H1 (cell line): ENCODE measurements around the gene NRSN2. TPM values are rescaled to one million over a fixed set of nuclear protein-coding genes. Genes with fewer than 3 reads are reported as not detected.

ENCODE experiments used
- CTCF ChIA-PET: fragments of 300-600 bp; sonication (Branson Sonifier 250); formaldehyde crosslinking; loops from one replicate; lab custom pipeline; 2021; ENCODE audit not compliant: partially characterized antibody; lab: Charles Lee
- POLR2A ChIA-PET: fragments of 300-600 bp; sonication (Branson Sonifier 250); formaldehyde crosslinking; loops from one replicate; lab custom pipeline; 2021; ENCODE audit warnings: inconsistent platforms; ENCODE audit not compliant: partially characterized antibody; lab: Charles Lee
- DNase-seq, 2 experiments: peaks; one replicate each; pipeline versions ENCODE4 v3.0.0 to v3.0.0-alpha.2; 2010 to 2022; ENCODE audit warnings: low spot score in 2 of 2, low read depth in 1 of 2, mixed read lengths in 1 of 2
- FAIRE-seq: peaks from 2 replicates; lab custom pipeline; 2011; peaks lifted over from hg19 to GRCh38; lab: Jason Lieb, UNC
- H2AFZ ChIP-seq: 2 replicates; pipeline ENCODE4 v1.8.1; 2012; ENCODE audit warnings: low read length, inconsistent platforms
- H2AK5ac ChIP-seq: 2 replicates; pipeline ENCODE4 v1.6.1; 2013; ENCODE audit warnings: low read depth, low read length
- H2BK120ac ChIP-seq: replicated peaks from 2 replicates; pipeline ENCODE3; 2013; ENCODE audit warnings: low read depth, low read length, inconsistent platforms
- H2BK12ac ChIP-seq: 2 replicates; pipeline ENCODE4 v1.6.1; 2013; ENCODE audit warnings: low read depth, low read length
- H2BK15ac ChIP-seq: 2 replicates; pipeline ENCODE4 v1.6.1; 2013; ENCODE audit warnings: low read length
- H2BK20ac ChIP-seq: 2 replicates; pipeline ENCODE4 v1.6.1; 2013; ENCODE audit warnings: low read length
- H2BK5ac ChIP-seq: 2 replicates; pipeline ENCODE4 v1.6.1; 2013; ENCODE audit warnings: low read depth, low read length
- H3K14ac ChIP-seq: 2 replicates; pipeline ENCODE4 v1.6.1; 2013; ENCODE audit warnings: inconsistent platforms; ENCODE audit not compliant: insufficient read length
- H3K18ac ChIP-seq: 2 replicates; pipeline ENCODE4 v1.6.1; 2013; ENCODE audit warnings: low read length; ENCODE audit errors: extremely low read depth
- H3K23ac ChIP-seq: 2 replicates; pipeline ENCODE4 v1.6.1; 2013; ENCODE audit warnings: inconsistent platforms; ENCODE audit not compliant: insufficient read length
- H3K23me2 ChIP-seq: 2 replicates; pipeline ENCODE4 v1.6.1; 2013; ENCODE audit warnings: low read depth, low read length
- H3K27ac ChIP-seq: 2 replicates; pipeline ENCODE4 v1.6.1; 2011; ENCODE audit warnings: low read depth, low read length, inconsistent platforms
- H3K27me3 ChIP-seq, 4 experiments: replicated peaks in 1 of 4; 1 replicate in 1 of 4; 2 replicates in 3 of 4; pipeline versions ENCODE4 v1.6.1 to v1.8.1; 2011 to 2013; ENCODE audit warnings: low read length in 3 of 4, mild to moderate bottlenecking in 3 of 4, inconsistent platforms in 2 of 4, mixed read lengths in 2 of 4, moderate library complexity in 1 of 4; ENCODE audit not compliant: control insufficient read depth in 3 of 4, insufficient read depth in 3 of 4; ENCODE audit errors: extremely low read depth in 1 of 4
- H3K36me3 ChIP-seq, 4 experiments: 2 replicates each; pipeline versions ENCODE4 v1.6.1 to v1.8.1; 2011 to 2013; ENCODE audit warnings: mild to moderate bottlenecking in 4 of 4, low read length in 3 of 4, moderate library complexity in 2 of 4, control low read depth in 1 of 4, inconsistent platforms in 1 of 4; ENCODE audit not compliant: insufficient read depth in 4 of 4, control insufficient read depth in 2 of 4
- H3K4ac ChIP-seq: replicated peaks from 2 replicates; pipeline ENCODE3; 2013; ENCODE audit warnings: low read length, low read depth, mixed read lengths, inconsistent platforms; ENCODE audit not compliant: insufficient read length
- H3K4me1 ChIP-seq, 4 experiments: replicated peaks in 1 of 4; 1 replicate in 1 of 4; 2 replicates in 3 of 4; pipeline versions ENCODE4 v1.6.1 to v1.8.1; 2011 to 2013; ENCODE audit warnings: low read length in 3 of 4, inconsistent platforms in 2 of 4, mixed read lengths in 1 of 4; ENCODE audit not compliant: insufficient read depth in 4 of 4, control insufficient read depth in 3 of 4
- H3K4me2 ChIP-seq, 2 experiments: 2 replicates each; pipeline versions ENCODE4 v1.6.1 to v1.8.1; 2011 to 2013; ENCODE audit warnings: low read depth in 2 of 2, low read length in 2 of 2, control low read depth in 1 of 2, inconsistent platforms in 1 of 2, mild to moderate bottlenecking in 1 of 2; ENCODE audit not compliant: insufficient read depth in 1 of 2
- H3K4me3 ChIP-seq, 4 experiments: fragments of 200-600, 300-600 bp in 1 of 4; sonication (generic), shearing (Covaris generic), sonication (Bioruptor Twin) in 1 of 4; 2 replicates each; pipeline versions ENCODE4 v1.5.1 to v1.8.1; 2011 to 2016; ENCODE audit warnings: low read length in 4 of 4, low read depth in 3 of 4, control low read depth in 2 of 4, inconsistent platforms in 2 of 4, mild to moderate bottlenecking in 2 of 4, mixed read lengths in 1 of 4, moderate library complexity in 1 of 4; ENCODE audit not compliant: insufficient read depth in 2 of 4; ENCODE audit errors: extremely low read depth in 1 of 4
- H3K56ac ChIP-seq: replicated peaks from 2 replicates; pipeline ENCODE3; 2013; ENCODE audit warnings: low read depth, mild to moderate bottlenecking, mixed read lengths, low read length, inconsistent platforms; ENCODE audit not compliant: insufficient read length
- H3K79me1 ChIP-seq: 2 replicates; pipeline ENCODE4 v1.6.1; 2013; ENCODE audit warnings: low read depth, low read length, control low read depth
- H3K79me2 ChIP-seq, 2 experiments: 2 replicates each; pipeline versions ENCODE4 v1.6.1 to v1.8.1; 2012 to 2013; ENCODE audit warnings: low read length in 2 of 2, mild to moderate bottlenecking in 2 of 2, inconsistent platforms in 1 of 2; ENCODE audit not compliant: insufficient read depth in 2 of 2, control insufficient read depth in 1 of 2
- H3K9ac ChIP-seq, 4 experiments: replicated peaks in 1 of 4; 1 replicate in 1 of 4; 2 replicates in 3 of 4; pipeline versions ENCODE4 v1.6.1 to v1.8.1; 2011 to 2013; ENCODE audit warnings: low read depth in 3 of 4, low read length in 3 of 4, control low read depth in 2 of 4, mild to moderate bottlenecking in 2 of 4, moderate library complexity in 2 of 4, inconsistent platforms in 1 of 4; ENCODE audit errors: extremely low read depth in 1 of 4
- H3K9me3 ChIP-seq, 2 experiments: 2 replicates each; pipeline versions ENCODE4 v1.6.1 to v1.8.1; 2012 to 2013; ENCODE audit warnings: mild to moderate bottlenecking in 2 of 2, moderate library complexity in 2 of 2, control low read depth in 1 of 2, inconsistent platforms in 1 of 2, low read depth in 1 of 2, low read length in 1 of 2, mixed read lengths in 1 of 2; ENCODE audit not compliant: insufficient read depth in 2 of 2
- H4K20me1 ChIP-seq, 2 experiments: replicated peaks in 1 of 2; 2 replicates each; pipeline versions ENCODE3 to v1.8.1; 2011 to 2013; ENCODE audit warnings: inconsistent platforms in 2 of 2, low read length in 2 of 2, mild to moderate bottlenecking in 1 of 2; ENCODE audit not compliant: insufficient read depth in 2 of 2, control insufficient read depth in 1 of 2
- H4K5ac ChIP-seq: 2 replicates; pipeline ENCODE4 v1.6.1; 2013; ENCODE audit warnings: low read length, low read depth, mixed read lengths, inconsistent platforms; ENCODE audit not compliant: insufficient read length
- H4K8ac ChIP-seq: 2 replicates; pipeline ENCODE4 v1.8.0; 2013; ENCODE audit warnings: mild to moderate bottlenecking, moderate library complexity, low read length, inconsistent platforms; ENCODE audit not compliant: insufficient read depth; ENCODE audit errors: extremely low read depth
- H4K91ac ChIP-seq: replicated peaks from 2 replicates; pipeline ENCODE3; 2013; ENCODE audit warnings: low read length, mixed read lengths, inconsistent platforms; ENCODE audit not compliant: insufficient read length
- BCL11A ChIP-seq, 2 experiments: IDR thresholded peaks; one replicate each; pipeline ENCODE4 v1.6.1; 2011; ENCODE audit warnings: low read depth in 2 of 2, low read length in 2 of 2, mild to moderate bottlenecking in 2 of 2
- CHD1 ChIP-seq: IDR thresholded peaks from 2 replicates; pipeline ENCODE4 v1.6.1; 2012; ENCODE audit warnings: low read depth, low read length, improper control_type of control experiment
- JUN ChIP-seq: IDR thresholded peaks from 2 replicates; pipeline ENCODE4 v1.6.1; 2011; ENCODE audit warnings: low read depth, mild to moderate bottlenecking, improper control_type of control experiment, low read length
- JUND ChIP-seq: IDR thresholded peaks from 2 replicates; pipeline ENCODE4 v1.6.1; 2011; ENCODE audit warnings: mild to moderate bottlenecking, improper control_type of control experiment, low read length
- KDM1A ChIP-seq: fragments of 200-600, 300-600 bp; sonication (generic); IDR thresholded peaks from 2 replicates; pipeline ENCODE4 v1.7.1; 2016; ENCODE audit warnings: mild to moderate bottlenecking, low read length, borderline replicate concordance
- TCF12 ChIP-seq: IDR thresholded peaks from 2 replicates; pipeline ENCODE4 v1.6.1; 2011; ENCODE audit warnings: low read depth, mild to moderate bottlenecking, low read length
- TEAD4 ChIP-seq: IDR thresholded peaks from 2 replicates; pipeline ENCODE4 v1.6.1; 2012; ENCODE audit warnings: low read depth, low read length, inconsistent platforms, mixed read lengths
- WGBS, 2 experiments: shearing (Covaris generic) in 1 of 2; methylation state at CpG; one replicate each; pipeline versions ENCODE4 v1.1.6 to v1.1.7; 2013 to 2015; ENCODE audit warnings: low lambda C conversion rate in 2 of 2, mixed read lengths in 2 of 2, inconsistent platforms in 1 of 2, low coverage in 1 of 2, missing lambda C conversion rate in 1 of 2; ENCODE audit not compliant: insufficient replicate concordance in 2 of 2, insufficient coverage in 1 of 2, insufficient read length in 1 of 2; ENCODE audit errors: extremely low coverage in 1 of 2, missing lambda C conversion rate in 1 of 2; 5-methylcytosine and 5-hydroxymethylcytosine counted together
- polyA plus RNA-seq, 7 experiments: library from polyadenylated mRNA; depleted of rRNA in 3 of 7; stranded (reverse) in 5 of 7; unstranded in 2 of 7; fragments of >200 nt in 5 of 7; fragments of 200-250 nt in 2 of 7; gene quantifications; 1 replicate in 5 of 7; 2 replicates in 1 of 7; 4 replicates in 1 of 7; pipeline versions ENCODE4 v1.2.1 to v1.2.3, GENCODE V29; 2011 to 2013; ENCODE audit warnings: missing spikeins in 2 of 7, mixed read lengths in 2 of 7
- total RNA-seq: library from RNA; stranded (reverse); fragmentation: NEBNext Ultra II Directional; extraction: Animal tissue kit (Norgen Biotek cat#: 25700); gene quantifications from 2 replicates; pipeline ENCODE4 v1.2.1, GENCODE V29; 2021
- TF ChIP-seq, protein P1 (sequence below): IDR thresholded peaks from 2 replicates; pipeline ENCODE4 v1.6.1; 2012; ENCODE audit warnings: low read length, inconsistent platforms
- TF ChIP-seq, protein P2 (sequence below): IDR thresholded peaks from 2 replicates; pipeline ENCODE4 v1.6.1; 2011; ENCODE audit warnings: low read depth, mild to moderate bottlenecking, low read length; ENCODE audit not compliant: insufficient read depth

Gene NRSN2
- total and polyA plus RNA-seq, 2 of the 8 experiments (the other 6 are each of a cell fraction or from before 2014, with no cell fraction given): 19.4 to 33.3 TPM

DNA sequence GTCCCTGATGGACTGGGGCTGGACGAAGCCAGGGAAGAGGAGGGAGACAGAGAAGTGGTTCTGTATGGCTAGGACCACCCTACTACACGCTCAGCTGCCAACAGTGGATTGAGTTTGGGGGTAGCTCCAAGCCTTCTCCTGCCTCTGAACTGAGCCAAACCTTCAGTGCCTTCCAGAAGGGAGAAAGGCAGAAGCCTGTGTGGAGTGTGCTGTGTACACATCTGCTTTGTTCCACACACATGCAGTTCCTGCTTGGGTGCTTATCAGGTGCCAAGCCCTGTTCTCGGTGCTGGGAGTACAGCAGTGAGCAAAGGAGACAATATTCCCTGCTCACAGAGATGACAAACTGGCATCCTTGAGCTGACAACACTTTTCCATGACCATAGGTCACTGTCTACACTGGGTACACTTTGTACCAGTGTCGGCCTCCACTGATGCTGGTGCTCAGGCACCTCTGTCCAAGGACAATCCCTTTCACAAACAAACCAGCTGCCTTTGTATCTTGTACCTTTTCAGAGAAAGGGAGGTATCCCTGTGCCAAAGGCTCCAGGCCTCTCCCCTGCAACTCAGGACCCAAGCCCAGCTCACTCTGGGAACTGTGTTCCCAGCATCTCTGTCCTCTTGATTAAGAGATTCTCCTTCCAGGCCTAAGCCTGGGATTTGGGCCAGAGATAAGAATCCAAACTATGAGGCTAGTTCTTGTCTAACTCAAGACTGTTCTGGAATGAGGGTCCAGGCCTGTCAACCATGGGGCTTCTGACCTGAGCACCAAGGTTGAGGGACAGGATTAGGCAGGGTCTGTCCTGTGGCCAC, 49.9 kb downstream of the NRSN2 start:
- CTCF ChIA-PET: interaction anchor here (0.7 to 2.1 kb wide), 9 partner anchors 10 to 130 kb away, joined by 3 to 10 read pairs (median 3); no protein-coding TSS in a partner anchor
- H3K4me3 ChIP-seq: no peak overlapping the region
- H3K18ac ChIP-seq: no peak overlapping the region
- H3K4ac ChIP-seq: no peak overlapping the region
- POLR2A ChIA-PET: interaction anchor here (1.0 to 11.8 kb wide), 6 partner anchors 11 to 44 kb away, joined by 3 to 263 read pairs (median 4); partner anchors contain the start of genes RBCK1 and TRIB3
- H2BK20ac ChIP-seq: no peak overlapping the region
- 78% methylated on average over 4 of the region's 4 CpGs; no CpG with 5 or more reads in 1 of the 2 experiments for WGBS, 2 experiments
- TF ChIP-seq CHD1 (no peak), JUND (no peak), TEAD4 (no peak), JUN (no peak), BCL11A (IDR thresholded peaks at IDR 0.05; ENCODE audit: low read depth in 2 of 2, low read length in 2 of 2) (no peak), TCF12 (no peak), KDM1A (no peak)
- TF ChIP-seq, protein P1, sequence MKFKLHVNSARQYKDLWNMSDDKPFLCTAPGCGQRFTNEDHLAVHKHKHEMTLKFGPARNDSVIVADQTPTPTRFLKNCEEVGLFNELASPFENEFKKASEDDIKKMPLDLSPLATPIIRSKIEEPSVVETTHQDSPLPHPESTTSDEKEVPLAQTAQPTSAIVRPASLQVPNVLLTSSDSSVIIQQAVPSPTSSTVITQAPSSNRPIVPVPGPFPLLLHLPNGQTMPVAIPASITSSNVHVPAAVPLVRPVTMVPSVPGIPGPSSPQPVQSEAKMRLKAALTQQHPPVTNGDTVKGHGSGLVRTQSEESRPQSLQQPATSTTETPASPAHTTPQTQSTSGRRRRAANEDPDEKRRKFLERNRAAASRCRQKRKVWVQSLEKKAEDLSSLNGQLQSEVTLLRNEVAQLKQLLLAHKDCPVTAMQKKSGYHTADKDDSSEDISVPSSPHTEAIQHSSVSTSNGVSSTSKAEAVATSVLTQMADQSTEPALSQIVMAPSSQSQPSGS: no peak
- TF ChIP-seq, protein P2, sequence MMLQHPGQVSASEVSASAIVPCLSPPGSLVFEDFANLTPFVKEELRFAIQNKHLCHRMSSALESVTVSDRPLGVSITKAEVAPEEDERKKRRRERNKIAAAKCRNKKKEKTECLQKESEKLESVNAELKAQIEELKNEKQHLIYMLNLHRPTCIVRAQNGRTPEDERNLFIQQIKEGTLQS: no peak
- H2BK5ac ChIP-seq: no peak overlapping the region
- no peaks in the 10 kb centered on the region for H3K79me1 ChIP-seq
- no peaks in the 10 kb centered on the region for H3K23me2 ChIP-seq
- H3K23ac ChIP-seq: no peak overlapping the region
- peaks cover 3 to 7% (median 4%) of the 10 kb centered on the region in 4 experiments; a peak in 4 of 7 replicates for H3K4me1 ChIP-seq
- H2AK5ac ChIP-seq: no peak overlapping the region
- H3K9ac ChIP-seq: no peak overlapping the region
- no peak overlapping the region for H2BK15ac ChIP-seq
- H4K91ac ChIP-seq: no peak overlapping the region
- H3K9me3 ChIP-seq: no peaks in the 10 kb centered on the region
- no peak overlapping the region for H2BK120ac ChIP-seq
- no peak for FAIRE-seq
- H3K56ac ChIP-seq: no peak overlapping the region
- peaks cover 0 to 2% of the 10 kb centered on the region in 2 experiments for H4K20me1 ChIP-seq
- H3K4me2 ChIP-seq: no peak overlapping the region
- H3K27me3 ChIP-seq: no peaks in the 10 kb centered on the region
- no peak overlapping the region for H4K5ac ChIP-seq
- no peak for DNase-seq
- no peaks in the 10 kb centered on the region for H3K79me2 ChIP-seq
- H3K14ac ChIP-seq: no peak overlapping the region
- peaks cover 0 to 13% (median 4%) of the 10 kb centered on the region in 4 experiments; a peak in 4 of 8 replicates for H3K36me3 ChIP-seq
- H2BK12ac ChIP-seq: no peak overlapping the region
- H4K8ac ChIP-seq: no peak overlapping the region
- H3K27ac ChIP-seq: no peak overlapping the region
- no peak overlapping the region for H2AFZ ChIP-seq
